Measurements from ENCODE around the gene EML6. TPM values are rescaled to one million over a fixed set of nuclear protein-coding genes. Genes with fewer than 3 reads are reported as not detected.
"Not testable (repeated sequence)": the region's sequence is repeated elsewhere in the genome, so short reads cannot be mapped to it uniquely, and the experiment has no call there.

Gene EML6
- total RNA-seq, 4 donors from 2014 or later: 1.2 to 4.4 (median 3.1) TPM

GRCh38 chr2:54866179-54866578 is 142.7 kb downstream of the EML6 start:
- TF ChIP-seq POLR2A (IDR thresholded peaks at IDR 0.05): no peak
- TF ChIP-seq CTCF (IDR thresholded peaks at IDR 0.05): no peak
- intact Hi-C loops (cut with DNase I): no loop called here
- DNase-seq: no peak
- Histone ChIP-seq H3K4me1 (no peaks in the 10 kb centered on the region), H3K27ac (no peak overlapping the region), H3K36me3 (no peaks in the 10 kb centered on the region), H3K4me3 (no peak overlapping the region), H3K9me3 (no peaks in the 10 kb centered on the region), H3K27me3 (no peaks in the 10 kb centered on the region)
- WGBS, 2 donors: 84 to 95% methylated on average over 2 of the region's 2 CpGs

GRCh38 chr2:54866868-54867267 is 143.4 kb downstream of the EML6 start:
- intact Hi-C loops (cut with DNase I): no loop called here

GRCh38 chr2:54867457-54867856 is 144.0 kb downstream of the EML6 start:
- DNase-seq: no peak
- Histone ChIP-seq H3K27ac (no peak overlapping the region), H3K9me3 (no peaks in the 10 kb centered on the region), H3K36me3 (no peaks in the 10 kb centered on the region), H3K4me1 (no peaks in the 10 kb centered on the region), H3K27me3 (no peaks in the 10 kb centered on the region), H3K4me3 (no peak overlapping the region)
- WGBS, 2 donors: 82 to 88% methylated on average over 2 of the region's 2 CpGs
- intact Hi-C loops (cut with DNase I): no loop called here
- TF ChIP-seq CTCF (IDR thresholded peaks at IDR 0.05): no peak
- no peak for TF ChIP-seq POLR2A (IDR thresholded peaks at IDR 0.05)

More at GRCh38 chr2:54866868-54867267, 143.4 kb downstream of the EML6 start:
- TF ChIP-seq CTCF (IDR thresholded peaks at IDR 0.05) (no peak), POLR2A (IDR thresholded peaks at IDR 0.05) (no peak)
- H3K4me3 ChIP-seq: no peak overlapping the region
- H3K4me1 ChIP-seq: no peaks in the 10 kb centered on the region
- no peaks in the 10 kb centered on the region for H3K27me3 ChIP-seq
- H3K27ac ChIP-seq: no peak overlapping the region
- WGBS, 2 donors: 71 to 78% methylated on average over 5 of the region's 5 CpGs
- no peaks in the 10 kb centered on the region for H3K9me3 ChIP-seq
- DNase-seq: no peak
- H3K36me3 ChIP-seq: no peaks in the 10 kb centered on the region

- Histone ChIP-seq H3K9me3 (no peaks in the 10 kb centered on the region), H3K4me1 (no peaks in the 10 kb centered on the region), H3K27ac (no peak overlapping the region), H3K27me3 (no peaks in the 10 kb centered on the region), H3K36me3 (no peaks in the 10 kb centered on the region), H3K4me3 (no peak overlapping the region)
- 84 to 90% methylated on average over 13 of the region's 13 CpGs for WGBS, 2 donors
- intact Hi-C loops (cut with DNase I): no loop called here
- DNase-seq: no peak
- TF ChIP-seq CTCF (IDR thresholded peaks at IDR 0.05): no peak
- no peak for TF ChIP-seq POLR2A (IDR thresholded peaks at IDR 0.05)
Measured at GRCh38 chr2:54871457-54872107, 148.1 kb downstream of the EML6 start.

GRCh38 chr2:54872780-54873179 is 149.3 kb downstream of the EML6 start:
- DNase-seq: no peak
- WGBS, 2 donors: 81 to 82% methylated on average over 3 of the region's 3 CpGs
- H3K27me3 ChIP-seq: no peaks in the 10 kb centered on the region
- TF ChIP-seq CTCF (IDR thresholded peaks at IDR 0.05) (no peak), POLR2A (IDR thresholded peaks at IDR 0.05) (no peak)
- H3K27ac ChIP-seq: no peak overlapping the region
- H3K9me3 ChIP-seq: no peaks in the 10 kb centered on the region
- H3K36me3 ChIP-seq: no peaks in the 10 kb centered on the region
- intact Hi-C loops (cut with DNase I): no loop called here
- no peaks in the 10 kb centered on the region for H3K4me1 ChIP-seq
- H3K4me3 ChIP-seq: no peak overlapping the region

GRCh38 chr2:54873236-54873635 is 149.8 kb downstream of the EML6 start:
- WGBS, 2 donors: 87 to 90% methylated on average over 3 of the region's 3 CpGs
- H3K27ac ChIP-seq; H3K27me3 ChIP-seq; H3K36me3 ChIP-seq; H3K9me3 ChIP-seq; DNase-seq; H3K4me1 ChIP-seq; intact Hi-C loops (cut with DNase I); H3K4me3 ChIP-seq: not testable (repeated sequence)
